A673 (cell line): ENCODE data around the gene PEX19.

Experiments
- EZH2 ChIP-seq: fragments of 200-600 bp; sonication (generic); IDR thresholded peaks from 2 replicates; pipeline ENCODE4 v1.6.1; 2017; ENCODE audit warnings: borderline replicate concordance, low read depth, mild to moderate bottlenecking, mixed read lengths, antibody characterized with exemption, low read length; ENCODE audit not compliant: poor library complexity, severe bottlenecking
- TF ChIP-seq, protein P1 (sequence below): fragments of 300-800, 200-600 bp; sonication (generic); conservative IDR thresholded peaks from 2 replicates; pipeline ENCODE4 v1.5.1; 2017; ENCODE audit warnings: low read depth, mild to moderate bottlenecking, antibody characterized with exemption, low read length, moderate library complexity, mixed read lengths

DNA sequence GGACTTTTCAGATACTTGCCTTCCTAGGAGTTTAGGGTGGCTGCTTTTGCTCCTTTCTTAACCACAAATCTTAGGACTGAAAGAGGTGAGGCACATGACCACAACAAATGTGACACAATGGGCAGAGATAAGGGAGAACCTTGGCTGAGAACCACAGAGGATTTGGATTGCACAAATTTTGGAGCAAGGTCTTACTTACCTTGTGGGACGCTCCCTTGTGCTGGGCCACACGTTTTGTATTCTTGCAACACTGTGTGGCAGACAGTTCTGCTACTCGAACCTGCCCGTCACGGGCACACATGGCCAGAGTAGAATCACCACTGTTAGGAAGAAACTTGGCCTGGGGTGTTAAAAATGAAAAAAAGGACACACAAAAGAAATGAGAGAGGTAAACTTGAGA, 46.5 kb downstream of the PEX19 start:
- TF ChIP-seq, protein P1, sequence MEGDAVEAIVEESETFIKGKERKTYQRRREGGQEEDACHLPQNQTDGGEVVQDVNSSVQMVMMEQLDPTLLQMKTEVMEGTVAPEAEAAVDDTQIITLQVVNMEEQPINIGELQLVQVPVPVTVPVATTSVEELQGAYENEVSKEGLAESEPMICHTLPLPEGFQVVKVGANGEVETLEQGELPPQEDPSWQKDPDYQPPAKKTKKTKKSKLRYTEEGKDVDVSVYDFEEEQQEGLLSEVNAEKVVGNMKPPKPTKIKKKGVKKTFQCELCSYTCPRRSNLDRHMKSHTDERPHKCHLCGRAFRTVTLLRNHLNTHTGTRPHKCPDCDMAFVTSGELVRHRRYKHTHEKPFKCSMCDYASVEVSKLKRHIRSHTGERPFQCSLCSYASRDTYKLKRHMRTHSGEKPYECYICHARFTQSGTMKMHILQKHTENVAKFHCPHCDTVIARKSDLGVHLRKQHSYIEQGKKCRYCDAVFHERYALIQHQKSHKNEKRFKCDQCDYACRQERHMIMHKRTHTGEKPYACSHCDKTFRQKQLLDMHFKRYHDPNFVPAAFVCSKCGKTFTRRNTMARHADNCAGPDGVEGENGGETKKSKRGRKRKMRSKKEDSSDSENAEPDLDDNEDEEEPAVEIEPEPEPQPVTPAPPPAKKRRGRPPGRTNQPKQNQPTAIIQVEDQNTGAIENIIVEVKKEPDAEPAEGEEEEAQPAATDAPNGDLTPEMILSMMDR: no peak
- TF ChIP-seq EZH2: no peak
